H1 (cell line): Measurements from ENCODE around the gene TMEM273. TPM values are rescaled to one million over a fixed set of nuclear protein-coding genes. Genes with fewer than 3 reads are reported as not detected.

ENCODE experiments used
- CTCF ChIA-PET: fragments of 300-600 bp; sonication (Branson Sonifier 250); formaldehyde crosslinking; loops from one replicate; lab custom pipeline; 2021; ENCODE audit not compliant: partially characterized antibody; lab: Charles Lee
- POLR2A ChIA-PET: fragments of 300-600 bp; sonication (Branson Sonifier 250); formaldehyde crosslinking; loops from one replicate; lab custom pipeline; 2021; ENCODE audit warnings: inconsistent platforms; ENCODE audit not compliant: partially characterized antibody; lab: Charles Lee
- DNase-seq, 2 experiments: peaks; one replicate each; pipeline versions ENCODE4 v3.0.0 to v3.0.0-alpha.2; 2010 to 2022; ENCODE audit warnings: low spot score in 2 of 2, low read depth in 1 of 2, mixed read lengths in 1 of 2
- FAIRE-seq: peaks from 2 replicates; lab custom pipeline; 2011; peaks lifted over from hg19 to GRCh38; lab: Jason Lieb, UNC
- H2AFZ ChIP-seq: 2 replicates; pipeline ENCODE4 v1.8.1; 2012; ENCODE audit warnings: low read length, inconsistent platforms
- H2AK5ac ChIP-seq: 2 replicates; pipeline ENCODE4 v1.6.1; 2013; ENCODE audit warnings: low read depth, low read length
- H2BK120ac ChIP-seq: replicated peaks from 2 replicates; pipeline ENCODE3; 2013; ENCODE audit warnings: low read depth, low read length, inconsistent platforms
- H2BK12ac ChIP-seq: 2 replicates; pipeline ENCODE4 v1.6.1; 2013; ENCODE audit warnings: low read depth, low read length
- H2BK15ac ChIP-seq: 2 replicates; pipeline ENCODE4 v1.6.1; 2013; ENCODE audit warnings: low read length
- H2BK20ac ChIP-seq: 2 replicates; pipeline ENCODE4 v1.6.1; 2013; ENCODE audit warnings: low read length
- H2BK5ac ChIP-seq: 2 replicates; pipeline ENCODE4 v1.6.1; 2013; ENCODE audit warnings: low read depth, low read length
- H3K14ac ChIP-seq: 2 replicates; pipeline ENCODE4 v1.6.1; 2013; ENCODE audit warnings: inconsistent platforms; ENCODE audit not compliant: insufficient read length
- H3K18ac ChIP-seq: 2 replicates; pipeline ENCODE4 v1.6.1; 2013; ENCODE audit warnings: low read length; ENCODE audit errors: extremely low read depth
- H3K23ac ChIP-seq: 2 replicates; pipeline ENCODE4 v1.6.1; 2013; ENCODE audit warnings: inconsistent platforms; ENCODE audit not compliant: insufficient read length
- H3K23me2 ChIP-seq: 2 replicates; pipeline ENCODE4 v1.6.1; 2013; ENCODE audit warnings: low read depth, low read length
- H3K27ac ChIP-seq: 2 replicates; pipeline ENCODE4 v1.6.1; 2011; ENCODE audit warnings: low read depth, low read length, inconsistent platforms
- H3K27me3 ChIP-seq, 4 experiments: replicated peaks in 1 of 4; 1 replicate in 1 of 4; 2 replicates in 3 of 4; pipeline versions ENCODE4 v1.6.1 to v1.8.1; 2011 to 2013; ENCODE audit warnings: low read length in 3 of 4, mild to moderate bottlenecking in 3 of 4, inconsistent platforms in 2 of 4, mixed read lengths in 2 of 4, moderate library complexity in 1 of 4; ENCODE audit not compliant: control insufficient read depth in 3 of 4, insufficient read depth in 3 of 4; ENCODE audit errors: extremely low read depth in 1 of 4
- H3K36me3 ChIP-seq, 4 experiments: 2 replicates each; pipeline versions ENCODE4 v1.6.1 to v1.8.1; 2011 to 2013; ENCODE audit warnings: mild to moderate bottlenecking in 4 of 4, low read length in 3 of 4, moderate library complexity in 2 of 4, control low read depth in 1 of 4, inconsistent platforms in 1 of 4; ENCODE audit not compliant: insufficient read depth in 4 of 4, control insufficient read depth in 2 of 4
- H3K4ac ChIP-seq: replicated peaks from 2 replicates; pipeline ENCODE3; 2013; ENCODE audit warnings: low read length, low read depth, mixed read lengths, inconsistent platforms; ENCODE audit not compliant: insufficient read length
- H3K4me1 ChIP-seq, 4 experiments: replicated peaks in 1 of 4; 1 replicate in 1 of 4; 2 replicates in 3 of 4; pipeline versions ENCODE4 v1.6.1 to v1.8.1; 2011 to 2013; ENCODE audit warnings: low read length in 3 of 4, inconsistent platforms in 2 of 4, mixed read lengths in 1 of 4; ENCODE audit not compliant: insufficient read depth in 4 of 4, control insufficient read depth in 3 of 4
- H3K4me2 ChIP-seq, 2 experiments: 2 replicates each; pipeline versions ENCODE4 v1.6.1 to v1.8.1; 2011 to 2013; ENCODE audit warnings: low read depth in 2 of 2, low read length in 2 of 2, control low read depth in 1 of 2, inconsistent platforms in 1 of 2, mild to moderate bottlenecking in 1 of 2; ENCODE audit not compliant: insufficient read depth in 1 of 2
- H3K4me3 ChIP-seq, 4 experiments: fragments of 200-600, 300-600 bp in 1 of 4; sonication (generic), shearing (Covaris generic), sonication (Bioruptor Twin) in 1 of 4; 2 replicates each; pipeline versions ENCODE4 v1.5.1 to v1.8.1; 2011 to 2016; ENCODE audit warnings: low read length in 4 of 4, low read depth in 3 of 4, control low read depth in 2 of 4, inconsistent platforms in 2 of 4, mild to moderate bottlenecking in 2 of 4, mixed read lengths in 1 of 4, moderate library complexity in 1 of 4; ENCODE audit not compliant: insufficient read depth in 2 of 4; ENCODE audit errors: extremely low read depth in 1 of 4
- H3K56ac ChIP-seq: replicated peaks from 2 replicates; pipeline ENCODE3; 2013; ENCODE audit warnings: low read depth, mild to moderate bottlenecking, mixed read lengths, low read length, inconsistent platforms; ENCODE audit not compliant: insufficient read length
- H3K79me1 ChIP-seq: 2 replicates; pipeline ENCODE4 v1.6.1; 2013; ENCODE audit warnings: low read depth, low read length, control low read depth
- H3K79me2 ChIP-seq, 2 experiments: 2 replicates each; pipeline versions ENCODE4 v1.6.1 to v1.8.1; 2012 to 2013; ENCODE audit warnings: low read length in 2 of 2, mild to moderate bottlenecking in 2 of 2, inconsistent platforms in 1 of 2; ENCODE audit not compliant: insufficient read depth in 2 of 2, control insufficient read depth in 1 of 2
- H3K9ac ChIP-seq, 4 experiments: replicated peaks in 1 of 4; 1 replicate in 1 of 4; 2 replicates in 3 of 4; pipeline versions ENCODE4 v1.6.1 to v1.8.1; 2011 to 2013; ENCODE audit warnings: low read depth in 3 of 4, low read length in 3 of 4, control low read depth in 2 of 4, mild to moderate bottlenecking in 2 of 4, moderate library complexity in 2 of 4, inconsistent platforms in 1 of 4; ENCODE audit errors: extremely low read depth in 1 of 4
- H3K9me3 ChIP-seq, 2 experiments: 2 replicates each; pipeline versions ENCODE4 v1.6.1 to v1.8.1; 2012 to 2013; ENCODE audit warnings: mild to moderate bottlenecking in 2 of 2, moderate library complexity in 2 of 2, control low read depth in 1 of 2, inconsistent platforms in 1 of 2, low read depth in 1 of 2, low read length in 1 of 2, mixed read lengths in 1 of 2; ENCODE audit not compliant: insufficient read depth in 2 of 2
- H4K20me1 ChIP-seq, 2 experiments: replicated peaks in 1 of 2; 2 replicates each; pipeline versions ENCODE3 to v1.8.1; 2011 to 2013; ENCODE audit warnings: inconsistent platforms in 2 of 2, low read length in 2 of 2, mild to moderate bottlenecking in 1 of 2; ENCODE audit not compliant: insufficient read depth in 2 of 2, control insufficient read depth in 1 of 2
- H4K5ac ChIP-seq: 2 replicates; pipeline ENCODE4 v1.6.1; 2013; ENCODE audit warnings: low read length, low read depth, mixed read lengths, inconsistent platforms; ENCODE audit not compliant: insufficient read length
- H4K8ac ChIP-seq: 2 replicates; pipeline ENCODE4 v1.8.0; 2013; ENCODE audit warnings: mild to moderate bottlenecking, moderate library complexity, low read length, inconsistent platforms; ENCODE audit not compliant: insufficient read depth; ENCODE audit errors: extremely low read depth
- H4K91ac ChIP-seq: replicated peaks from 2 replicates; pipeline ENCODE3; 2013; ENCODE audit warnings: low read length, mixed read lengths, inconsistent platforms; ENCODE audit not compliant: insufficient read length
- EP300 ChIP-seq, 2 experiments: IDR thresholded peaks; 1 replicate in 1 of 2; 2 replicates in 1 of 2; pipeline ENCODE4 v1.6.1; 2011 to 2012; ENCODE audit warnings: low read depth in 2 of 2, low read length in 2 of 2, mild to moderate bottlenecking in 2 of 2, borderline replicate concordance in 1 of 2, inconsistent platforms in 1 of 2, moderate library complexity in 1 of 2
- GTF2F1 ChIP-seq: IDR thresholded peaks from 2 replicates; pipeline ENCODE4 v1.6.1; 2012; ENCODE audit warnings: low read depth, low read length, improper control_type of control experiment, borderline replicate concordance
- JUN ChIP-seq: IDR thresholded peaks from 2 replicates; pipeline ENCODE4 v1.6.1; 2011; ENCODE audit warnings: low read depth, mild to moderate bottlenecking, improper control_type of control experiment, low read length
- MAFK ChIP-seq: IDR thresholded peaks from 2 replicates; pipeline ENCODE4 v1.6.1; 2012; ENCODE audit warnings: low read depth, mild to moderate bottlenecking, improper control_type of control experiment, low read length
- POLR2AphosphoS5 ChIP-seq: IDR thresholded peaks from 2 replicates; pipeline ENCODE4 v1.6.1; 2011; ENCODE audit warnings: low read depth, low read length
- WGBS, 2 experiments: shearing (Covaris generic) in 1 of 2; methylation state at CpG; one replicate each; pipeline versions ENCODE4 v1.1.6 to v1.1.7; 2013 to 2015; ENCODE audit warnings: low lambda C conversion rate in 2 of 2, mixed read lengths in 2 of 2, inconsistent platforms in 1 of 2, low coverage in 1 of 2, missing lambda C conversion rate in 1 of 2; ENCODE audit not compliant: insufficient replicate concordance in 2 of 2, insufficient coverage in 1 of 2, insufficient read length in 1 of 2; ENCODE audit errors: extremely low coverage in 1 of 2, missing lambda C conversion rate in 1 of 2; 5-methylcytosine and 5-hydroxymethylcytosine counted together
- polyA plus RNA-seq, 7 experiments: library from polyadenylated mRNA; depleted of rRNA in 3 of 7; stranded (reverse) in 5 of 7; unstranded in 2 of 7; fragments of >200 nt in 5 of 7; fragments of 200-250 nt in 2 of 7; gene quantifications; 1 replicate in 5 of 7; 2 replicates in 1 of 7; 4 replicates in 1 of 7; pipeline versions ENCODE4 v1.2.1 to v1.2.3, GENCODE V29; 2011 to 2013; ENCODE audit warnings: missing spikeins in 2 of 7, mixed read lengths in 2 of 7
- total RNA-seq: library from RNA; stranded (reverse); fragmentation: NEBNext Ultra II Directional; extraction: Animal tissue kit (Norgen Biotek cat#: 25700); gene quantifications from 2 replicates; pipeline ENCODE4 v1.2.1, GENCODE V29; 2021

Gene TMEM273
- total and polyA plus RNA-seq, 2 of the 8 experiments (the other 6 are each of a cell fraction or from before 2014, with no cell fraction given) = not detected

DNA sequence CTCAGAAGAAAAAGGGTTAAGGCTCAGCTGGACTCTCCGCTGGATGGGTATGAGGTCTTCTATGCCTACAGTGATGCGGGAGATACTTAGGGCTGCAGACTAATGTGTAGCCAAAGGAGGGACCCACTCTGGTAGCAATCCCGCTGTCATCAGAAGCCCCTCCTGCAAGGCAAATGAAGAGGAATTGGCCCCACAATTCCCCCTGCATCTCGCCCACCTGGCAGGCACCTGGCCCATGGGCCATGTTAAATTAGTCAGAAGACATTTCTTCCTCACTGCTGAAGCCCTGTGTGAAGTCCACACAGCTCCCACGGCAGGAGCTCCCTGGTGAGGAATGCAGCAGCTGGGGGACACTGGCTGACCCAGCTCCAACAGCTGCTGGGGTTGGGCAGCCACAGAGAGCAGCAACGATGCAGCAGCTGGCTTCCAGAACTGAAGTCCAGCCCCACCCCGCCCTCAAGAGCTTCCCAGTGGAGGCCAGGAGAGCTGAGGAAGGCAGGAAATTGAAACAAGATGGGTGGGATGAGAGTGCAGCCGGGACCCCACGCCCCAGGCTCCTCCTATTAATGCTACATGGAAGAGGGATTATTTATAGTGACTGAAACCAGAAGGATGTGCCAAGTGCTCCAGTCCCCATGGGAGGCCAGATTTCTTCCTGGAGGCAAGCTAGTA, 78.4 kb downstream of the TMEM273 start:
- H4K20me1 ChIP-seq = no peaks in the 10 kb centered on the region
- no peak overlapping the region for H2BK20ac ChIP-seq
- no peak for FAIRE-seq
- no peak overlapping the region for H4K5ac ChIP-seq
- H4K91ac ChIP-seq = no peak overlapping the region
- no peak overlapping the region for H3K4me2 ChIP-seq
- no peak overlapping the region for H3K56ac ChIP-seq
- ChIA-PET CTCF (interaction anchor here (0.7 to 1.6 kb wide), 3 partner anchors 52 to 134 kb away, joined by 3 read pairs; no protein-coding TSS in a partner anchor), POLR2A (no interaction called here)
- no peak overlapping the region for H2BK15ac ChIP-seq
- no peak overlapping the region for H2BK120ac ChIP-seq
- H3K14ac ChIP-seq = no peak overlapping the region
- H3K18ac ChIP-seq = no peak overlapping the region
- H3K4me1 ChIP-seq = no peaks in the 10 kb centered on the region
- no peaks in the 10 kb centered on the region for H3K79me2 ChIP-seq
- no peak overlapping the region for H3K27ac ChIP-seq
- H3K9me3 ChIP-seq = no peaks in the 10 kb centered on the region
- no peaks in the 10 kb centered on the region; the same call in 1 of the 2 replicates for H3K23me2 ChIP-seq
- no peak overlapping the region for H3K4ac ChIP-seq
- H2BK5ac ChIP-seq = no peak overlapping the region
- H2AK5ac ChIP-seq = no peak overlapping the region
- H3K23ac ChIP-seq = no peak overlapping the region
- no peak for DNase-seq
- 94% methylated on average over 8 of the region's 9 CpGs; no CpG with 5 or more reads in 1 of the 2 experiments for WGBS, 2 experiments
- no peak overlapping the region for H3K9ac ChIP-seq
- no peak overlapping the region for H2BK12ac ChIP-seq
- no peak overlapping the region for H2AFZ ChIP-seq
- no peaks in the 10 kb centered on the region for H3K36me3 ChIP-seq
- no peak overlapping the region for H4K8ac ChIP-seq
- peaks cover 0 to 8% (median 3%) of the 10 kb centered on the region in 4 experiments; a peak in 4 of 7 replicates for H3K27me3 ChIP-seq
- no peaks in the 10 kb centered on the region for H3K79me1 ChIP-seq
- H3K4me3 ChIP-seq = no peak overlapping the region
- TF ChIP-seq JUN (no peak), EP300 (IDR thresholded peaks at IDR 0.05; ENCODE audit: borderline replicate concordance in 1 of 2, low read depth in 2 of 2, low read length in 2 of 2) (no peak), MAFK (no peak), POLR2AphosphoS5 (no peak), GTF2F1 (no peak)
